OCI-LY3 (cell line): ENCODE data around the gene CBR3.

Source experiments
- EZH2phosphoT487 ChIP-seq: fragments of 200-600 bp; shearing (Covaris generic); IDR thresholded peaks from 2 replicates; pipeline ENCODE4 v1.6.1; 2018; ENCODE audit warnings: antibody characterized with exemption, mixed run types, low read depth
- TF ChIP-seq, protein P1 (sequence below): fragments of 200-600, 300-600 bp; sonication (generic); IDR thresholded peaks from 2 replicates; pipeline ENCODE4 v1.5.1; 2014; ENCODE audit warnings: antibody characterized with exemption, low read length, low read depth

DNA sequence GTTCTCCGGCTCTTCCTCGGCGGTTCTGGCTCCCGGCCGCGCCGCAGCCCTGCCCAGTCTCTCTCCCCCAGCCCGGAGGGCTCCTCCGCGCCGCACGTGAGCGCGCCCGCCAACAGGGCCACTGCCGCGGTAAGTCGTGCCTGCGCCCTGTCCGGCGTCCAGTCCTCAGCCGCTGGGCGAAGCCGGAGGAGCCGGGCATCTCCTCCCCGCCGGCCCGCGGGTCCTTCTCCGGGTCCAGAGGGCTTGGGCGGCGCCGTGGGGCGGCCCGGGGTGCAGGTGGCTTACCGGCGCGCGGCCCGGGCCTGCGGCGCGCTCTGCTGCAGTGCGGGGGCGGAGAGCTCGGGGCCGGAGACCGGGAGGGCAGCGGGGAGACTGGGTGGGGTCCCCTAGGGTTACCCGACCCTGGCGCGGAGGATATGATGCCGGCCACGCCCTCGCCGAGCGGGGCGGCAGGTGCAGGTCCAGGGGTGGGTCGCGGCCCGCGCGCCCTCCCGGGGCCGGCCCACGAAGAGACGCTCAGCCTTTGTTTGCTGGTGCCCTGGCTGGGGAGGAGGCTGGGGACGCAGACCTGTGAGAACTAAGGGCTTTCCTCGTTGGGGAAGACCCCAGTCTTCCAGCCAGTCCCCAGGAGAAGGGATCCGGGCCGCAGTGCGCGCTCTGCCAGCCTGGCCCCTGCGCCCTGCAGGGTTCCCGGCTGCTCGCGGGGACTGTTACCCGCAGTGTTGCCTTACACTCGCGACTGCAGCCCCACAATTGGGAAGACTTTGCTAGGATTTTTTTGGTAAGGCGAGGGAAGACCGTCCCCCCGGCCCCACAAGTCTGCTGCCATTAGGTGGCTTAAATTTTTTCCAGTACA, 22.2 kb downstream of the CBR3 start, which contains the start of gene DOP1B:
- TF ChIP-seq, protein P1, sequence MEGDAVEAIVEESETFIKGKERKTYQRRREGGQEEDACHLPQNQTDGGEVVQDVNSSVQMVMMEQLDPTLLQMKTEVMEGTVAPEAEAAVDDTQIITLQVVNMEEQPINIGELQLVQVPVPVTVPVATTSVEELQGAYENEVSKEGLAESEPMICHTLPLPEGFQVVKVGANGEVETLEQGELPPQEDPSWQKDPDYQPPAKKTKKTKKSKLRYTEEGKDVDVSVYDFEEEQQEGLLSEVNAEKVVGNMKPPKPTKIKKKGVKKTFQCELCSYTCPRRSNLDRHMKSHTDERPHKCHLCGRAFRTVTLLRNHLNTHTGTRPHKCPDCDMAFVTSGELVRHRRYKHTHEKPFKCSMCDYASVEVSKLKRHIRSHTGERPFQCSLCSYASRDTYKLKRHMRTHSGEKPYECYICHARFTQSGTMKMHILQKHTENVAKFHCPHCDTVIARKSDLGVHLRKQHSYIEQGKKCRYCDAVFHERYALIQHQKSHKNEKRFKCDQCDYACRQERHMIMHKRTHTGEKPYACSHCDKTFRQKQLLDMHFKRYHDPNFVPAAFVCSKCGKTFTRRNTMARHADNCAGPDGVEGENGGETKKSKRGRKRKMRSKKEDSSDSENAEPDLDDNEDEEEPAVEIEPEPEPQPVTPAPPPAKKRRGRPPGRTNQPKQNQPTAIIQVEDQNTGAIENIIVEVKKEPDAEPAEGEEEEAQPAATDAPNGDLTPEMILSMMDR: no peak
- TF ChIP-seq EZH2phosphoT487: no peak
